Activated naive CD4-positive, alpha-beta T cell (primary cell): ENCODE results near the gene VMP1.

ENCODE experiments used
- DNase-seq, 4 experiments: peaks; one replicate each; lab custom pipeline; 2025; lab: John Stamatoyannopoulos, UW

Gene VMP1

GRCh38 chr17:59711936-59712335 lies 4.5 kb downstream of the VMP1 start:
- no peak for DNase-seq

- no peak for DNase-seq
Observed at GRCh38 chr17:59712862-59713261, 5.4 kb downstream of the VMP1 start.

- no peak for DNase-seq
Observed at GRCh38 chr17:59714255-59714654, 6.8 kb downstream of the VMP1 start.

- no peak for DNase-seq
Observed at GRCh38 chr17:59716427-59716826, 9.0 kb downstream of the VMP1 start.

GRCh38 chr17:59719526-59719925 lies 12.1 kb downstream of the VMP1 start:
- DNase-seq: no peak

- no peak for DNase-seq
Observed at GRCh38 chr17:59722623-59723022, 15.2 kb downstream of the VMP1 start.

GRCh38 chr17:59723041-59723440 lies 15.6 kb downstream of the VMP1 start:
- no peak for DNase-seq

GRCh38 chr17:59723607-59724006 lies 16.2 kb downstream of the VMP1 start:
- no peak for DNase-seq

GRCh38 chr17:59725691-59726090 lies 18.2 kb downstream of the VMP1 start:
- DNase-seq: no peak

GRCh38 chr17:59727817-59728533 lies 20.5 kb downstream of the VMP1 start:
- DNase-seq: no peak

- DNase-seq: no peak
Observed at GRCh38 chr17:59730268-59730834, 22.9 kb downstream of the VMP1 start.

- no peak for DNase-seq
Observed at GRCh38 chr17:59733697-59734096, 26.2 kb downstream of the VMP1 start.

GRCh38 chr17:59734226-59734625 lies 26.8 kb downstream of the VMP1 start:
- no peak for DNase-seq

GRCh38 chr17:59737324-59737723 lies 29.9 kb downstream of the VMP1 start:
- no peak for DNase-seq

GRCh38 chr17:59743842-59744241 lies 36.4 kb downstream of the VMP1 start:
- DNase-seq: no peak

GRCh38 chr17:59745040-59745439 lies 37.6 kb downstream of the VMP1 start:
- DNase-seq: no peak

- DNase-seq: no peak
Observed at GRCh38 chr17:59746849-59747445, 39.5 kb downstream of the VMP1 start.

- no peak for DNase-seq
Observed at GRCh38 chr17:59748591-59748990, 41.1 kb downstream of the VMP1 start.

- no peak for DNase-seq
Observed at GRCh38 chr17:59751955-59752413, 44.5 kb downstream of the VMP1 start.

- DNase-seq: no peak
Observed at GRCh38 chr17:59752446-59752845, 45.0 kb downstream of the VMP1 start.

GRCh38 chr17:59752922-59753321 lies 45.5 kb downstream of the VMP1 start:
- DNase-seq: no peak

GRCh38 chr17:59753522-59754467 lies 46.3 kb downstream of the VMP1 start:
- no peak for DNase-seq
